GM18511 (cell line): Measurements from ENCODE around the gene ZMIZ1.

ENCODE experiments used
- ATAC-seq: cut with Tn5 transposase; IDR thresholded peaks from one replicate; pipeline ENCODE4 v1.9.1; 2021; ENCODE audit warnings: mild to moderate bottlenecking, moderate library complexity; ENCODE audit not compliant: unreplicated experiment

ZMIZ1 gene, protein sequence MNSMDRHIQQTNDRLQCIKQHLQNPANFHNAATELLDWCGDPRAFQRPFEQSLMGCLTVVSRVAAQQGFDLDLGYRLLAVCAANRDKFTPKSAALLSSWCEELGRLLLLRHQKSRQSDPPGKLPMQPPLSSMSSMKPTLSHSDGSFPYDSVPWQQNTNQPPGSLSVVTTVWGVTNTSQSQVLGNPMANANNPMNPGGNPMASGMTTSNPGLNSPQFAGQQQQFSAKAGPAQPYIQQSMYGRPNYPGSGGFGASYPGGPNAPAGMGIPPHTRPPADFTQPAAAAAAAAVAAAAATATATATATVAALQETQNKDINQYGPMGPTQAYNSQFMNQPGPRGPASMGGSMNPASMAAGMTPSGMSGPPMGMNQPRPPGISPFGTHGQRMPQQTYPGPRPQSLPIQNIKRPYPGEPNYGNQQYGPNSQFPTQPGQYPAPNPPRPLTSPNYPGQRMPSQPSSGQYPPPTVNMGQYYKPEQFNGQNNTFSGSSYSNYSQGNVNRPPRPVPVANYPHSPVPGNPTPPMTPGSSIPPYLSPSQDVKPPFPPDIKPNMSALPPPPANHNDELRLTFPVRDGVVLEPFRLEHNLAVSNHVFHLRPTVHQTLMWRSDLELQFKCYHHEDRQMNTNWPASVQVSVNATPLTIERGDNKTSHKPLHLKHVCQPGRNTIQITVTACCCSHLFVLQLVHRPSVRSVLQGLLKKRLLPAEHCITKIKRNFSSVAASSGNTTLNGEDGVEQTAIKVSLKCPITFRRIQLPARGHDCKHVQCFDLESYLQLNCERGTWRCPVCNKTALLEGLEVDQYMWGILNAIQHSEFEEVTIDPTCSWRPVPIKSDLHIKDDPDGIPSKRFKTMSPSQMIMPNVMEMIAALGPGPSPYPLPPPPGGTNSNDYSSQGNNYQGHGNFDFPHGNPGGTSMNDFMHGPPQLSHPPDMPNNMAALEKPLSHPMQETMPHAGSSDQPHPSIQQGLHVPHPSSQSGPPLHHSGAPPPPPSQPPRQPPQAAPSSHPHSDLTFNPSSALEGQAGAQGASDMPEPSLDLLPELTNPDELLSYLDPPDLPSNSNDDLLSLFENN

DNA sequence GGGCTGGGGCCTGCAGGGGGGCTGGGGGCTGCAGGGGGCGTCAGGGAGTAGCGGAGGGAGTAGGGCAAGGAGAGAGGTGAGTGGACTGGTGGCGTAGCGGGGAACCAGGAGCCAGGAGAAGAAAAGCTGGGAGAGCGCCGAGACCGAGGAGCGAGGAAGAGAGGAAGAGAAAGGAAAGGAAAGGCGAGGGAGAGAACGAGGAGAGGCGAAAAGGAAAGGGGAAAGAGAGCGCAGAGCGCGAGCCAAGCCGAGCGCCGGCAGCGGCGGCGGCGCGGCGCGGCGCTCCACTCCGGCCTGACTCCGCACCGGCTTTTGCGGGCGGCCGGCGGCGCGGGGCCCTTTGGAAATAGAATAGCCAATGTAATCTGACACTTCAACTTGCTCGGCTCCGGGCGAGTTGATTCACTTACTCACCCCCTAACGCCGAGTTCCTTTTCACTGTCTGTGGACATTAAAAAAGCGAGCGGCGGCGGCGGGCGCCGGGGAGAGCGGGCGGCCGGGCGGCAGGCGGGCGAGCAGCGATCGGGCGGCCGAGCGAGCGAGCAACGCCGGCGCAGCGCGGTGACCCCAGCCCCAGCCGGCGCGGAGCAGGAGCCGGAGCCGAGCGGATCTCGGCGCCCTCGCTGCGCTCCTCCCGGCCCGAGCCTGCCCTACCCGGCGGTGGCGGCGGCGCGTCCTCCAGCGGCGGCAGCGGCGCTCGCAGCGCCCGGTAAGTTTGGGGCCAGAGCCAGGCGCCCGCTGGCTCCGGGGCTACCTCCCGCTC is at the start of gene ZMIZ1:
ZMIZ1 (plus strand) TSS at position 405 of the 763 bp plus-strand sequence. CDS start 132,667 bp downstream, outside the sequence.
- peak; percentile 59 for ATAC-seq

DNA sequence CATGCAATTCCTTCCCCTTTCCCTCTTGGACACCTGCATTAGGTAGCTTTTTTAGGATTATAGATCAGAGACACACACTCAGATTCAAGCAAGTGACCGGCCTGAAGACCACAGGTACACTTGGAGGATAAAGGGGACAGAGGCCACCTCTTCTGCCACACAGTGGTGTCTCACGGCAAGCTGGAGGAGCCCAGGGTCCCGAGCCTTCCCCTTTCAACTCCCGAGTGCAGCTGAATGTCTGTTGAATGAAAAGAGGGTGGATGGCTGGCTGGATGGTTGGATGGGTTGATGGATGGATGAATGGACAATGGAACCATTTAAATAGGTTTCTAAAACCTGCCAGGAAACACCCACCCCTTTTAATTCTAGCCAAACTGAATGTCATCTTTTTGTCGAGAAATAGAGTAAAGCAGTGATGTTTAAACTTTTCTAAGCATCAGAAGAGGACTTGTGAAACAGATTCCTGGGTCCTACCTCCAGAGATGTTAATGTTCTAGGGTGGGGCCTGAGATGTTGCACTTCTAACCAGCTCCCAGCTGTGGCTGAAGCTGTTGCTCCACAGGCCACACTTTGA is 49.2 kb upstream of the ZMIZ1 start:
- no peak for ATAC-seq

DNA sequence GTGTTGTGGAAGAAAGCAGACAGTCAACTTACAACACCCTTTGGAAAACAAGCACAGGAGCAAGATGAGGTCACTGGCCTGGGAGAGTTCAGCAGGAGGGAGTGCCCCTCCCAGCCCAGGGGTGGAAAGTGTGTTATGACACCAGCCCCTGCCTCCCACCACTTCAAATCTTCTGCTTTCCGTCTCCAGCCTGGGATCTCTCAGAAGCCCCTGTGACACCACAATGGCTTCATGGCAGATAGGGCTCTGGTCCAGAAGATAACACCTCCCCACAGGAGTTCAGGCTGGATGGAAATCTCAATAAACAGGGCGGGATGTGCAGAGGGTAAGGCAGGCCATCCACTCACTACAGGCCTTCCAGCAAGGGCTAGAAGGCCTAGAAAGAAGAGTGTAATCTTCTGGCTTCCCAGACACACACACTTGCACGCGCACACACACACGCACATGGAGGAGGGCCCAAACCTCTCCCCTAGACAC is 48.7 kb upstream of the ZMIZ1 start:
- no peak for ATAC-seq

DNA sequence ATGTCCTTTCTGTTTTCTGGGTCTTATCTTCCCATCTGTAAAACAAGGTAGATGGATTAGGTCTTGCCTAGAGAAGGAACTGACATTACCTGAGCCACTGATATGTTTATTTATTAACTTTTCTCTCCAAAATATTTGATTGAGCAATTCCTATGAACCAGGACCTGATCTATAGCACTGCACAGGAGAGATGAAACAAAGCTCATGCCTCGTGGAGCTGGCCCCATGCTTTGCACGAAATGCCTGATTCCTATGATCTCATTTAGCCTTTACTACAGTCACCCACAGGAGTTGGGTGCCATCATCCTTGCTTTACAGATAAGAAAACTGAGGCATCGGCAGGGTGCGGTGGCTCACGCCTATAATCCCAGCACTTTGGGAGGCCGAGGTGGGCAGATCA is 48.2 kb upstream of the ZMIZ1 start:
- ATAC-seq: no peak

DNA sequence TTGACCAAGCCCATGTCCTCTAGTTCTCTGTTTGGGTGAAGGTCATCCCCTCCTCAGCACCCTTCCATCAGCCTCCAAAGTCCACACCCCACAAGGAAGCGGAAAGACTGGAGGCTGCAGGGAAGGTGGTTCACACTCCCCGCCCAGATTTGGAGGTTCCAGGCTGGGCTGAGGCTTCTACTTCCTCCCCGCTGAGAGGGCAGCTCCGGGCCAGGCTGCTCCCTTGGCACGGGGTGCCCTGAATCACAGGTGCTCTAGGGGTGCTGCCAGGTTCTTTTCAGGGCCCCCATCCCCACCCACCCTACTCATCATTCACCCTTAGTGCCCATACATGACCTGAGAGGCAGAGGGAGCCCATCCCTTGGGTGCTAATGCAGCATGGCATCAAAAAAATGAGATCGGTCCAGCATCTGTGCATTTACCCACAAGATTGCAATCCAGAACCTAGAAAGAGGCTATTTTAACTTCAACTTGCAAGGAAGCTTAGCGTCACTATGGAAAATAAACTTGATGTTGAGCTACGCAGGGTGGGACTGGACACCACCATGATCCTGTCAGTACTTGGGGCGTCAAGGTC is 47.3 kb upstream of the ZMIZ1 start:
- no peak for ATAC-seq

DNA sequence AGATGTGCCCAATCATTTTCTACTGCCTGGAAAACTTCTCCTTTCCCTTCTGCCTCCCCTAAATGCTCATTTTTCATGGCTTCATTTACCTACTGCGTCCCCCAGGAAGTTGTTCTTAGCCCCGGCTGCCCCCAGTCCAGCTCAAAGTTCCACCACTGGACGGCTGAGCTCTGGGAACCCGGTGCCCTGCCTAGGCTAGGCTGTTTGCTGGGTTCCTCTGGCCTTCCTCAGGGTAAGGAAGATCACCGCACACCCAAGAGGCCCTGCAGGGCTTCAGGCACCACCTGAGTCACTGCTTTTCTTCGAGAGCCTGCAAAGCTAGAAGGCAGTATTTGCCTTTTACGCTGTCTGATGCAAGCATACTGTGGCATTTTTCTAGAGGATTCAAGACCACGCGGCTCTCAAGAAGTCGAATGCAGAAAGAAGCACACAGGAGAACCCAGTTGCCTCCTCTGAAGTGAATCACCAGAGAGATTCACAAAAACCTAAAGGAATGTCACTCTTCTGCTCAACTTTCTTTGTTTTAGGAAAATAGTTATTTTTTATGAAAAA is 46.7 kb upstream of the ZMIZ1 start:
- ATAC-seq: no peak

DNA sequence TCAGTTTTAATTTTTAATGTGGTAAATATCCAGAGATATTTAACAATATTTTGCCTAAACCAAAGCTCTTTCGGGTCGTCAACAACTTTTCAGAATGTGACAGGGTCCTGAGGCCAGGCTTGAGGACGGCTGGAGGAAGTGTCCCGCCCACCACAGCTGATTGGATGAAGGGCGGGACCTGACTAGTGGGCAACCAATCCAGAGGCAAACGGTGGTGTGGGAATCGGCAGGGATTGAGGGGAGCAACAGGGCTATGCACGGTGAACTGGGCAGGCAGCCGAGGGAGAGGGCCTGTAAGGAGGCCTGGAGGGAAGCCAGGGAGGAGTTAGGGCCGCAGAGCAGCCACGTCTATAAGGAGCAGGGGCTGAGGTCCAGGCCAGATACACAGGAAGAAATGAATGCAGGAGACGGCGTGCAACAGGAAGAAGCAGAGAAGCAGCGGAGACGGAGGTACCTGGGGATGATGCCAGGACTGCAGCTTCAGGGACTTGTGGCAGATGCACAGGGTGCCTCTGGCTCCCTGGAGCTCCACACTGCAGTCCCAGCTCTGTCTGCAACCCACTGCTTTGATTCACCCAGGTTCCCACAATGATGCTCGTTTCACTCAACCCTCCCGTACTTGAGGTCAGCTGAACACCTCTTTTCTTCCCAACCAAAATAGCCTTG is 46.1 kb upstream of the ZMIZ1 start:
- ATAC-seq: no peak

DNA sequence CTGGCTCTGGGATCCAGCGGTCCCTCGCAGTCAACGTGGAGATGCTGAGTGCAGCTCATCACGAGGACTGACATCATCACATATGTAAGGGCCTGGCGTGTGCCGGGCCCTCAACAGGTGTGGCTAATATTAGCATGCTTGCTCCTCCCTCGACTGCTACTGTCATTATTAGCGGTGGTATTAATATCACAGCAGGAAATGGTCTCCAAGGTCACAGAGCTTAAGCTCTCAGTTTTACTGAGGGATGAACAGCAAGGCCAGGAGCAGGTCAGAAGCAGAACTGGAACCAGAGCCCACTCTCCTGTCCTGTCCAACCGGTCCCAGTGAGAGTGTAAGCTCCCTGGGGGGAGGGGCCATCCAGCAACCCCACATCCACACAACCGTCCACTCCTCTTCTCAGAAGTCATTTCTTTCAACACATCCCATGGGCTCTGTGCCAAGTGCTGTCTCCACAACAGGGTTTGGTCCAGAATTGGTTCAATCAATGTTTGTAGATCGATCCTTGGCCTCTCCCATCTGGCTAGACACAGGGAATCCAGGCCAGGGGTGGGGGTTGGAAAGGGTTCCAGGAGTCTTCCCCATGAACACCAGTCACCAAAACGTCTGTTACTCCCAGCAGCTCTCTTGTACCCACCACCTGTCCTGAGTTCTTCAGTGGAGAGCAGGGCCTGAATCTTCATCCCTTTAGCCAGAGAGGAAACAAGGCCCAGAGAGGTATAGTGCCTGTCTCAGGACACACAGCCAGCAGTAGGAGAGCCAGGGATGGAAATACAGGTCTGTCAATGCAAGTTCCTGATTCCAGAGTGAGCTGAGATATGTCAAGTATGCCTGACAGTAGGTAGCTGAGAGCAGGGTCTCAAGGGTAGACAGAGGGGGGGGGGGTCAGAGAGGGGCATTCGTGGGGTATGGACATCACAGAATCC is 45.3 kb upstream of the ZMIZ1 start:
- peak; percentile 85 for ATAC-seq

DNA sequence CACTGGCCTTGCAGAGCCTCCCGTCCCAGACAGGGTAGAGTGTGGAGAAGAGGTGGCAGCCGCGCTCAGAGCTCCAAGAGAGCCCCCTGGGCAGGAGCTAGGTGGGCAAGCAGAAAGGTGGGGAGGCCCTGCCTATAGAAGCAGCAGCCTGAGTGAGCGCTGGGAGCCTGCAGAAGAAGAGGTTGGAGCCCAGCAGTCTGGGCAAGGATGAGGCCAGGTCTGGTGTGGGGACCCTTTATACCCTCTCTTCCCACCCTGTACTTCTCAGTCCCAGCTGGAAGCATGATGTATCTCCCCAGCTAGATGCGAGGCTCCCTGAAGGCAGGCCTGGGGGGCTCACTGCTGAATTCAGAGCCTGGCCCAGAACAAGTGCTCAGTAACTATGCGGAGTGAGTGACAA is 44.5 kb upstream of the ZMIZ1 start:
- no peak for ATAC-seq

DNA sequence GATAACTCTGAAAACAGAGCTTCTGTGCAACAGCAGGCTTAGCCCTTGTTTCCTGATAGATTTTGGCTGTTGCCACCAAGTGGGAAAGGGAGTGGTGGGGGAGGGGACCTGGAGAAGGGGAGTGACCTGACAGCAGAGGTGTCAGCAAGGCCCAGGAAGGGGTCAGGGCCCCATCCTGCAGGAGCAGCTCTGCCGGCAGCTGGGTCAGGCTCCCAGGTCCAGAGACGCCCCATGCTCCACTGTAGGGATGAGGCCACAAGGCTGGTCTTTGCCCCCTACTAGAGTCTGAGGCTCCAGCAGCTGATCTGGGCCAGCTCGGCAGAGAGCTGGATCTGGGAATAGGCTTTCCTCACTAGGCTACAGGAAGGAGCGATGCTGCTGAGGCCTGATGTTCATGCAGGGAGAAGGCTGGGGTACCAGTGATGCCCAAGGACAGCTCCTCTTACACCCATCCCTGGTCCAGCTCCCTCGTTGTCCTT is 44.0 kb upstream of the ZMIZ1 start:
- no peak for ATAC-seq

DNA sequence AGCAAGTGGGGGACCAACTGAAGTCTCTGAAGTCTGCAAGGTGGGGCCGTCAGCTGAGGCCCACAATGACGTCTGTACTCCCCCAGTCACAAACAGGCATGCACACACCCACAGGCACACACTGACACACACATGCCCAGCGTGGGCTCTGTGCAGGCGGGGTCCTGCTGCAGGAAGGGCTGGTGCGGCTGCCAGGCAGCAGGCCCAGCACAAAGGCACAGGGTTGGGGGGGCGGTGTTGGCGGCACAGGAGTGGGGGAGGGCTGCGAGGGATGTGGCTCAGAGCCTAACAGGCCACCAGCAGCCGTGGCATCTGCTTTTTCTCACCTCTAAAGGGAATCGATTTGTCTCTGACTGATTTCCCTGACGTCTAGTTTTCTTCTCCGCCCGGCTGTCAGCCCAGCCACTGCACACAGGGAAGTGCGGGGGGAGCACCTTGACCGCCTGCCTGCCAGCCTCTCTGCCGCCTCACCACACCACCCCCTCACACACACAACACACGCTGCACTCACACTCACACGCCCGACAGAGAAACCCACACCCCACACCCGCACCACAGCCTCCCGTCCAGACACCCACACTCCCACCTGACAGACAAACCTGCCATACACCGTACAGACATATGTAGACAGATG is 43.5 kb upstream of the ZMIZ1 start:
- ATAC-seq: no peak

DNA sequence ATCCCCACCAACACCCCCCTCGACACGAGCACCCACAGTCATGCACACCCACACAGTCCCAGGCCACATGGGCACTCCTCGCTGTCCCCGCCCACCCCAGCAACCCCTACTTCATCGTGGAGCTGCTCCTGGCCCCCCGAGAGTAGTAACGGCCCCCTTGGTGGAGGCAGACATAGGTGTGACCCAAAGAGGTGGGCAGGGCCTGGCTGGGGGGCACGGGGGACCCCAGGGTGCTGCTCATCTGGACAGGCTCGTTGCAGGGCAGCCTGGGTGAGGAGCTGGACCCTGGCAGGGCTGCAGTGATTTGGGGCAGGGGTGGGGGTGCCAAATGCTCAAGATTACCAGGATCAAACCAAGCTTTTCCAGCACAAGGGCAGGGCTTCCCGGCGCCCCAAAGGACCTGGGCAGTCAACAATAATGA is 42.4 kb upstream of the ZMIZ1 start:
- no peak for ATAC-seq

DNA sequence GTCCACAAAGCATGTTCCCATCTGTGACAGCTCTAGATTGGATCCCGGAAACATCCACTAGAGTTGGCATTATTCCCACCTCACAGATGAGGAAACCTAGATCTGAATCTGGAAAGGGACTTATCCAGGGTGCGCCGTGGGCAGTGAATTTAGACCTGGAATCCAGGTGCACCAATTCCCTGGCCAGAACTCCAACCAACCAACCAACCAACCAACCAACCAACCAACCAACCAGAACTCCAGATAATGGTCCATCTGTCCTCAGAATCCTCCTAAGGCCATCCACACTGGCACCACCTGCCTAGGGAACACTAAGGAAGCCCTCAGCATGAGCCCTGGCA is 42.0 kb upstream of the ZMIZ1 start:
- no peak for ATAC-seq

DNA sequence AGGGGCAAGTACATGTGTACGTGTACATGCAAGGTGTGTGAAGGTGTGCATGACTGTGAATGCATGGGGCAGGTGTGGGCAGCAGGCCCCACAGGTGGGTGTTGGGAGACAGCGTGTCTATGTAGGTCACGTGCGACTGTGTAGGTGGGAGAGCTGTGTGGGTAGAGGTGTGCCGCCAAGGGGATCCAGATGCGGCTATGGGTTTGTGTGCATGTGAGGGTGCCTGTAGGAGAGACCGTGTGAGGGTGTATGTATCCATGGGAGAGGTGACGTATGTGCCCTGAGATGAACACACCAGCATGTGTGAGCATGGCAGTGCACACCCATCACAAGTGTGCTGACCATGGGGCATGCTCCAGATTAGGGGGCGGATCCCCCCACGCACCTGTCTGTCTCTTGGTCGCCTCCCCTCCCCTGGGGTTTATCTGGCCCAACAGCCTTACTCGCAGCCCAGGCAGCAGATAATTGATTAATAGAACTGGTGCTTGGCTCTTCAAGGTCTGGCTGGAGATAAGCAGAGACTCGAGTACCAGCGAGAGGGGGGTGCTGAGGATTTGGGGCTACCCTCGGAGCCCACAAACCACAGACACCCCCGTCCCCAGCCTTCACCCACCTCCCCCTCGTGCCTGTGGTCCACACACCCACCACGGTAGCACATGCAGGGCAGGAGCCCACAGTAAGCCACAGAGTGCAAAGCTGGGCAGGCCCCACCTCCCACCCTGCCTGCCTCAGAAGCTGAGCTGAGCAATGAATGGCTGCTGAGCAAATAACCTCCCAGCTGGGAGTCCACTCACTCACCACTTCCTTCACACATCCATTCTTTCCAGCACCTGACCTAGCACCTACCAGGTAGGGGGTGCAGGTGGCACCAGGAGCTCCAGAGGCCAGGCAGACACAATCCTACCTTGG is 41.4 kb upstream of the ZMIZ1 start:
- ATAC-seq: no peak

DNA sequence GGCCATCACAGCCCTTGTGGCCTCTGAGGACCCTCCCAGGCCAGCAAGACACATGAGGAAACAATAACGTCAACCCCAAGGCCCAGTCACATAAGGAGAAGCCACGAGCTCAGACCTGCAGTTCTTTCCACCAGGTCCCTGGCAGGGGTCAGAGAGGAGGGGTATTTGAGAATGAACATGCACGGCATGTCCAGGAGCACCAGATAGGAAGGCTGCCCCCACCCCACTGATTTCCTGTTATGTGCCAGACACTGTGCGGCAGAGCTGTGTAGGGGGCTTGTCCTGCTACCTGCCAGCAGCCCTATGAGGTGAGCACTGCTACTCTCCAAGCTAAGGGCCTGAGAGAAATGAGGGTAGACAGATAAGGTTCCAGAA is 40.7 kb upstream of the ZMIZ1 start:
- no peak for ATAC-seq

DNA sequence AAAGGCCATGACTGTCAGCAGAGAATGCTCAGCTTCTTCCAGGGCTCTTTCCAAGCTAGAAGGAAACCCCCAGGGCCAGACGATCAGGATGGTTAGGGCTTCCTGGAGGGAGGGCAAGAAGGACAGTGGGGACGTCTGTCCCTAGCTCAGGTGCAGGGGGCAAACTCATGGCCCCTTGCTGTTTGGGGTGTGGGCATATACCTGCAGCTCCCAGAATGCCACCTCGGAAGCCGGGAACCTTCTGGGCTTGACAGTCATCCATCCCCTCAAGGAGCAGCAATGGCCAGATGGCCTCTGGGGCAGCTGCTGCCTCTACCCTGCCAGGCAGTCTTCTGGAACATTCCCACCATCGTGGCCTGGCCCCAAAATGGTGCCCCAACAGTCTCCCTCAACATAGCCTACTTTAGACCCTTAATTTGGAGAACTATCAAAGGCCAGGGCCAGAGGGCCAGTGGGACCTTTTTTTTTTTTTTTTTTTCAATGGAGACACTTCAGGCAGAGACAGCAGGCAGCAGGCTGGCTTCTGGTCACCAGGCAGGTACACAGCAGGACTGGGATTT is 40.2 kb upstream of the ZMIZ1 start:
- no peak for ATAC-seq
